ENCODE results near the gene MYH9.

- TF ChIP-seq CTCF (IDR thresholded peaks at IDR 0.05; ENCODE audit: insufficient read depth, low read length, poor library complexity, severe bottlenecking) (no peak), EZH2phosphoT487 (conservative IDR thresholded peaks at IDR 0.05; ENCODE audit: low read length) (no peak)
These were observed 26.8 kb downstream of the MYH9 start for GRCh38 chr22:36360871-36361383.

All from SU-DHL-6 (cell line).